C4-2B (cell line): ENCODE data around the gene SH3RF3.

Experiments
- CTCF ChIP-seq: fragments of 450-650 bp; conservative IDR thresholded peaks from 2 replicates; pipeline ENCODE4 v1.5.1; 2017; ENCODE audit warnings: mild to moderate bottlenecking
- ZFX ChIP-seq: fragments of 450-650 bp; IDR thresholded peaks from 2 replicates; pipeline ENCODE4 v1.6.1; 2017

GRCh38 chr2:109200616-109201464 is 71.8 kb downstream of the SH3RF3 start:
- TF ChIP-seq CTCF (no peak), ZFX (no peak)
